ENCODE data around the gene RFTN2.

- no peak for TF ChIP-seq CTCF (IDR thresholded peaks at IDR 0.05; ENCODE audit: low read length)
- TF ChIP-seq EZH2 (IDR thresholded peaks at IDR 0.05; ENCODE audit: borderline replicate concordance, low read length): no peak
Measured at GRCh38 chr2:197606180-197606579, 69.2 kb downstream of the RFTN2 start.
